Measurements from ENCODE around the gene CLK1.
"Not testable (repeated sequence)": the region's sequence is repeated elsewhere in the genome, so short reads cannot be mapped to it uniquely, and the experiment has no call there.

CLK1 gene

GRCh38 chr2:200864176-200865034, at the start of gene CLK1:
TSS of gene CLK1 (minus strand) at chr2:200864658. CDS start at chr2:200861862, 2,796 bp downstream.
- DNase-seq (ENCODE audit: low spot score): peak; percentile 96

GRCh38 chr2:200913654-200914053, 49.2 kb upstream of the CLK1 start:
- no peak for DNase-seq (ENCODE audit: low spot score)

- DNase-seq (ENCODE audit: low spot score): no peak
Observed at GRCh38 chr2:200909958-200910357, 45.5 kb upstream of the CLK1 start.

- peak; percentile 54 for DNase-seq (ENCODE audit: low spot score)
Observed at GRCh38 chr2:200905618-200906296, 41.3 kb upstream of the CLK1 start.

- peak; percentile 80 for DNase-seq (ENCODE audit: low spot score)
Observed at GRCh38 chr2:200901459-200902072, 37.1 kb upstream of the CLK1 start.

- DNase-seq (ENCODE audit: low spot score): no peak
Observed at GRCh38 chr2:200899482-200899881, 35.0 kb upstream of the CLK1 start.

- DNase-seq (ENCODE audit: low spot score): peak; percentile 99
Observed at GRCh38 chr2:200888704-200889625, 24.5 kb upstream of the CLK1 start, which contains the start of the genes NIF3L1 and PPIL3. TSS of gene NIF3L1 (plus strand) at chr2:200889371. CDS start at chr2:200891944, 2,573 bp downstream. TSS of gene PPIL3 (minus strand) at chr2:200889077. CDS start at chr2:200887615, 1,462 bp downstream.

GRCh38 chr2:200881715-200882249, 17.3 kb upstream of the CLK1 start:
- not testable (repeated sequence) for DNase-seq (ENCODE audit: low spot score)

GRCh38 chr2:200878289-200878880, 13.9 kb upstream of the CLK1 start:
- no peak for DNase-seq (ENCODE audit: low spot score)

- DNase-seq (ENCODE audit: low spot score): no peak
Observed at GRCh38 chr2:200877443-200877842, 13.0 kb upstream of the CLK1 start.

- no peak for DNase-seq (ENCODE audit: low spot score)
Observed at GRCh38 chr2:200873560-200873959, 9.1 kb upstream of the CLK1 start.

- DNase-seq (ENCODE audit: low spot score): no peak
Observed at GRCh38 chr2:200871151-200871550, 6.7 kb upstream of the CLK1 start.

GRCh38 chr2:200869014-200869413, 4.6 kb upstream of the CLK1 start:
- no peak for DNase-seq (ENCODE audit: low spot score)

- peak; percentile 18 for DNase-seq (ENCODE audit: low spot score)
Observed at GRCh38 chr2:200863782-200864175, 679 bp downstream of the CLK1 start.

GRCh38 chr2:200862532-200863000, 1.9 kb downstream of the CLK1 start:
- peak; percentile 83 for DNase-seq (ENCODE audit: low spot score)

- no peak for DNase-seq (ENCODE audit: low spot score)
Observed at GRCh38 chr2:200861617-200862155, 2.8 kb downstream of the CLK1 start.

GRCh38 chr2:200860092-200860795, 4.2 kb downstream of the CLK1 start:
- DNase-seq (ENCODE audit: low spot score): peak; percentile 20

GRCh38 chr2:200856806-200857205, 7.7 kb downstream of the CLK1 start:
- no peak for DNase-seq (ENCODE audit: low spot score)

- DNase-seq (ENCODE audit: low spot score): no peak
Observed at GRCh38 chr2:200852605-200853004, 11.9 kb downstream of the CLK1 start.
